Liver (tissue), 9 donors: ENCODE data around the gene CWC27. TPM values are rescaled to one million over a fixed set of nuclear protein-coding genes. Genes with fewer than 3 reads are reported as not detected.

ENCODE experiments used
- DNase-seq: peaks from one replicate; pipeline ENCODE4 v3.0.0-alpha.2; 2017; ENCODE audit warnings: low spot score
- H3K27ac ChIP-seq, 2 donors: one replicate each; pipeline ENCODE4 v1.7.0; 2013; ENCODE audit warnings: inconsistent platforms in 2 of 2, low read length in 2 of 2, control low read depth in 1 of 2, low read depth in 1 of 2, mild to moderate bottlenecking in 1 of 2
- H3K27me3 ChIP-seq, 4 donors: one replicate each; pipeline versions ENCODE4 v1.6.1 to v1.7.0; 2013; ENCODE audit warnings: low read length in 3 of 4, inconsistent platforms in 1 of 4, mild to moderate bottlenecking in 1 of 4, moderate library complexity in 1 of 4; ENCODE audit not compliant: control insufficient read depth in 4 of 4, insufficient read depth in 4 of 4
- H3K36me3 ChIP-seq, 4 donors: one replicate each; pipeline versions ENCODE4 v1.6.1 to v1.7.0; 2013; ENCODE audit warnings: low read length in 3 of 4, mild to moderate bottlenecking in 3 of 4, low read depth in 1 of 4, moderate library complexity in 1 of 4; ENCODE audit not compliant: control insufficient read depth in 4 of 4, insufficient read depth in 3 of 4
- H3K4me1 ChIP-seq, 4 donors: one replicate each; pipeline versions ENCODE4 v1.6.1 to v1.7.0; 2013; ENCODE audit warnings: low read length in 3 of 4, mild to moderate bottlenecking in 3 of 4, moderate library complexity in 1 of 4; ENCODE audit not compliant: control insufficient read depth in 4 of 4, insufficient read depth in 4 of 4
- H3K4me3 ChIP-seq, 3 donors: one replicate each; pipeline versions ENCODE4 v1.6.1 to v1.7.0; 2013; ENCODE audit warnings: low read length in 3 of 3, control low read depth in 1 of 3, low read depth in 1 of 3, mild to moderate bottlenecking in 1 of 3
- H3K9ac ChIP-seq, 2 donors: one replicate each; pipeline ENCODE4 v1.7.0; 2013; ENCODE audit warnings: low read length in 2 of 2, mild to moderate bottlenecking in 2 of 2, moderate library complexity in 2 of 2, control low read depth in 1 of 2, low read depth in 1 of 2
- H3K9me3 ChIP-seq, 4 donors: one replicate each; pipeline versions ENCODE4 v1.6.1 to v1.7.0; 2013; ENCODE audit warnings: low read length in 3 of 4; ENCODE audit not compliant: control insufficient read depth in 4 of 4
- ATF3 ChIP-seq: IDR thresholded peaks from 2 replicates; pipeline ENCODE4 v1.6.1; 2016; ENCODE audit warnings: antibody characterized with exemption
- CTCF ChIP-seq: fragments of 150-350 bp; IDR thresholded peaks from 2 replicates; pipeline ENCODE4 v1.5.1; 2017; ENCODE audit warnings: improper control_type of control experiment, low read depth, low read length; ENCODE audit not compliant: missing input control
- EGR1 ChIP-seq, 2 donors: IDR thresholded peaks; 2 replicates each; pipeline ENCODE4 v1.6.1; 2016 to 2018; ENCODE audit warnings: antibody characterized with exemption in 2 of 2, low read depth in 2 of 2
- FOXA1 ChIP-seq: IDR thresholded peaks from 2 replicates; pipeline ENCODE4 v1.6.1; 2016; ENCODE audit warnings: antibody characterized with exemption
- FOXA2 ChIP-seq: IDR thresholded peaks from 2 replicates; pipeline ENCODE4 v1.6.1; 2016; ENCODE audit warnings: antibody characterized with exemption
- GABPA ChIP-seq, 2 donors: IDR thresholded peaks in 1 of 2; conservative IDR thresholded peaks in 1 of 2; 2 replicates each; pipeline ENCODE4 v1.6.1; 2016; ENCODE audit warnings: antibody characterized with exemption in 2 of 2, mild to moderate bottlenecking in 1 of 2, moderate library complexity in 1 of 2
- HNF4A ChIP-seq, 2 donors: conservative IDR thresholded peaks; 2 replicates each; pipeline ENCODE4 v1.6.1; 2016; ENCODE audit warnings: antibody characterized with exemption in 2 of 2, mild to moderate bottlenecking in 2 of 2
- HNF4G ChIP-seq: IDR thresholded peaks from 2 replicates; pipeline ENCODE4 v1.6.1; 2016; ENCODE audit warnings: antibody characterized with exemption
- JUND ChIP-seq, 2 donors: IDR thresholded peaks; 2 replicates each; pipeline ENCODE4 v1.6.1; 2016; ENCODE audit warnings: antibody characterized with exemption in 2 of 2
- MAX ChIP-seq: IDR thresholded peaks from 2 replicates; pipeline ENCODE4 v1.6.1; 2016; ENCODE audit warnings: antibody characterized with exemption
- NR2F2 ChIP-seq: IDR thresholded peaks from 2 replicates; pipeline ENCODE4 v1.6.1; 2016; ENCODE audit warnings: antibody characterized with exemption
- RAD21 ChIP-seq, 2 donors: IDR thresholded peaks; 2 replicates each; pipeline ENCODE4 v1.6.1; 2016; ENCODE audit warnings: antibody characterized with exemption in 2 of 2, mild to moderate bottlenecking in 2 of 2
- REST ChIP-seq: IDR thresholded peaks from 2 replicates; pipeline ENCODE4 v1.6.1; 2016; ENCODE audit warnings: antibody characterized with exemption, mild to moderate bottlenecking
- RXRA ChIP-seq, 2 donors: IDR thresholded peaks; 2 replicates each; pipeline ENCODE4 v1.6.1; 2017 to 2018; ENCODE audit warnings: antibody characterized with exemption in 2 of 2, mild to moderate bottlenecking in 1 of 2
- SP1 ChIP-seq: IDR thresholded peaks from 2 replicates; pipeline ENCODE4 v1.6.1; 2018; ENCODE audit warnings: antibody characterized with exemption, mild to moderate bottlenecking
- YY1 ChIP-seq: IDR thresholded peaks from 2 replicates; pipeline ENCODE4 v1.6.1; 2016; ENCODE audit warnings: antibody characterized with exemption, mild to moderate bottlenecking
- WGBS: extraction: QIAGEN DNeasy Blood & Tissue Kit; methylation state at CpG from one replicate; pipeline ENCODE4 v1.1.7; 2013; 5-methylcytosine and 5-hydroxymethylcytosine counted together
- polyA plus RNA-seq, 2 donors: library from polyadenylated mRNA; stranded (reverse) in 1 of 2; unstranded in 1 of 2; fragments of 200-250 nt in 1 of 2; fragments of >200 nt in 1 of 2; fragmentation: Nextera tagmentation in 1 of 2; extraction: Ambion mirVana in 1 of 2; gene quantifications; one replicate each; pipeline versions ENCODE4 v1.2.1 to v1.2.3, GENCODE V29; 2013 to 2015
- total RNA-seq, 2 donors: library from RNA; depleted of rRNA; stranded (reverse); fragments of >200 nt; gene quantifications; one replicate each; pipeline ENCODE4 v1.2.3, GENCODE V29; 2014
- donor health status: healthy.
- donor health status: healthy.
- donor health status: healthy.
- donor health status: healthy.
- donor health status: healthy.

The CWC27 gene
- total and polyA plus RNA-seq, 4 donors: 3.9 to 9.8 (median 6.0) TPM

GRCh38 chr5:64744914-64745313, 23.8 kb upstream of the CWC27 start:
- no peak for DNase-seq
- Histone ChIP-seq H3K4me1 (no peaks in the 10 kb centered on the region), H3K27ac (no peak overlapping the region), H3K9ac (no peak overlapping the region), H3K9me3 (no peaks in the 10 kb centered on the region), H3K27me3 (no peaks in the 10 kb centered on the region), H3K36me3 (peaks cover 0 to 8% (median under 1%) of the 10 kb centered on the region in 4 donors), H3K4me3 (no peak overlapping the region)
- no peak for TF ChIP-seq HNF4A (conservative IDR thresholded peaks at IDR 0.05)
- no peak for TF ChIP-seq REST
- no peak for TF ChIP-seq YY1
- no peak for TF ChIP-seq RXRA (IDR thresholded peaks at IDR 0.05)
- no peak for TF ChIP-seq CTCF
- no peak for TF ChIP-seq FOXA2
- TF ChIP-seq JUND (IDR thresholded peaks at IDR 0.05): no peak
- no peak for TF ChIP-seq FOXA1
- no peak for TF ChIP-seq RAD21 (IDR thresholded peaks at IDR 0.05)
- no peak for TF ChIP-seq GABPA (IDR thresholded peaks at IDR 0.05 in 1 of 2, conservative IDR thresholded peaks at IDR 0.05 in 1 of 2)
- TF ChIP-seq EGR1 (IDR thresholded peaks at IDR 0.05; ENCODE audit: low read depth in 2 of 2): no peak
- TF ChIP-seq SP1: no peak
- TF ChIP-seq ATF3: no peak
- 96% methylated on average over 1 of the region's 1 CpG for WGBS

- no peak overlapping the region for H3K4me3 ChIP-seq
- H3K36me3 ChIP-seq: no peaks in the 10 kb centered on the region
- TF ChIP-seq FOXA2 (no peak), YY1 (no peak), JUND (IDR thresholded peaks at IDR 0.05) (no peak), MAX (no peak), GABPA (IDR thresholded peaks at IDR 0.05 in 1 of 2, conservative IDR thresholded peaks at IDR 0.05 in 1 of 2) (no peak), HNF4G (no peak), ATF3 (no peak), NR2F2 (no peak)
- 98% methylated on average over 1 of the region's 1 CpG for WGBS
- no peak for DNase-seq
- H3K9me3 ChIP-seq: no peaks in the 10 kb centered on the region
- no peaks in the 10 kb centered on the region for H3K27me3 ChIP-seq
- no peak overlapping the region for H3K9ac ChIP-seq
- no peaks in the 10 kb centered on the region for H3K4me1 ChIP-seq
- H3K27ac ChIP-seq: no peak overlapping the region
These were observed 22.3 kb upstream of the CWC27 start for GRCh38 chr5:64746446-64746845.
